Measurements from ENCODE around the gene SELENOT.

DNA sequence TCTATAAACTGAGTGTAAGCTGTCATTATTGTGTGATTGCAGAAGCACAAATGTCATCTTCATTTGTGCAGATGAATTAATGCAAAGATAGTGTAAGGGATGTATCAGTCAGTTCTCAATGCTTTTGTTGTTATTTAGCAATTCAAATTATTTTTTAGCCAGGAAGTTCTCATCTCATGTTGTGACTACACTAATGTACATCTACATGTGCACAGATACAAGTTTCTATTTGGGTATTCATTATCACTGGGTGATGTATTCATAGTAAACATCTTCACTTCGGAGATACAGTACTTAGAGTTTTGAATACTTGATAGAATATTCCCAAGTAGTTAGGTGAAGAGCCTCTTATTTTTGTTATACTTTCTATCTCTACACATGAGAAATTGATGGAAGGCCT lies 45.4 kb upstream of the SELENOT start:
- TF ChIP-seq, protein P1, sequence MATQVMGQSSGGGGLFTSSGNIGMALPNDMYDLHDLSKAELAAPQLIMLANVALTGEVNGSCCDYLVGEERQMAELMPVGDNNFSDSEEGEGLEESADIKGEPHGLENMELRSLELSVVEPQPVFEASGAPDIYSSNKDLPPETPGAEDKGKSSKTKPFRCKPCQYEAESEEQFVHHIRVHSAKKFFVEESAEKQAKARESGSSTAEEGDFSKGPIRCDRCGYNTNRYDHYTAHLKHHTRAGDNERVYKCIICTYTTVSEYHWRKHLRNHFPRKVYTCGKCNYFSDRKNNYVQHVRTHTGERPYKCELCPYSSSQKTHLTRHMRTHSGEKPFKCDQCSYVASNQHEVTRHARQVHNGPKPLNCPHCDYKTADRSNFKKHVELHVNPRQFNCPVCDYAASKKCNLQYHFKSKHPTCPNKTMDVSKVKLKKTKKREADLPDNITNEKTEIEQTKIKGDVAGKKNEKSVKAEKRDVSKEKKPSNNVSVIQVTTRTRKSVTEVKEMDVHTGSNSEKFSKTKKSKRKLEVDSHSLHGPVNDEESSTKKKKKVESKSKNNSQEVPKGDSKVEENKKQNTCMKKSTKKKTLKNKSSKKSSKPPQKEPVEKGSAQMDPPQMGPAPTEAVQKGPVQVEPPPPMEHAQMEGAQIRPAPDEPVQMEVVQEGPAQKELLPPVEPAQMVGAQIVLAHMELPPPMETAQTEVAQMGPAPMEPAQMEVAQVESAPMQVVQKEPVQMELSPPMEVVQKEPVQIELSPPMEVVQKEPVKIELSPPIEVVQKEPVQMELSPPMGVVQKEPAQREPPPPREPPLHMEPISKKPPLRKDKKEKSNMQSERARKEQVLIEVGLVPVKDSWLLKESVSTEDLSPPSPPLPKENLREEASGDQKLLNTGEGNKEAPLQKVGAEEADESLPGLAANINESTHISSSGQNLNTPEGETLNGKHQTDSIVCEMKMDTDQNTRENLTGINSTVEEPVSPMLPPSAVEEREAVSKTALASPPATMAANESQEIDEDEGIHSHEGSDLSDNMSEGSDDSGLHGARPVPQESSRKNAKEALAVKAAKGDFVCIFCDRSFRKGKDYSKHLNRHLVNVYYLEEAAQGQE (IDR thresholded peaks at IDR 0.05), result no peak
- TF ChIP-seq, protein P2, sequence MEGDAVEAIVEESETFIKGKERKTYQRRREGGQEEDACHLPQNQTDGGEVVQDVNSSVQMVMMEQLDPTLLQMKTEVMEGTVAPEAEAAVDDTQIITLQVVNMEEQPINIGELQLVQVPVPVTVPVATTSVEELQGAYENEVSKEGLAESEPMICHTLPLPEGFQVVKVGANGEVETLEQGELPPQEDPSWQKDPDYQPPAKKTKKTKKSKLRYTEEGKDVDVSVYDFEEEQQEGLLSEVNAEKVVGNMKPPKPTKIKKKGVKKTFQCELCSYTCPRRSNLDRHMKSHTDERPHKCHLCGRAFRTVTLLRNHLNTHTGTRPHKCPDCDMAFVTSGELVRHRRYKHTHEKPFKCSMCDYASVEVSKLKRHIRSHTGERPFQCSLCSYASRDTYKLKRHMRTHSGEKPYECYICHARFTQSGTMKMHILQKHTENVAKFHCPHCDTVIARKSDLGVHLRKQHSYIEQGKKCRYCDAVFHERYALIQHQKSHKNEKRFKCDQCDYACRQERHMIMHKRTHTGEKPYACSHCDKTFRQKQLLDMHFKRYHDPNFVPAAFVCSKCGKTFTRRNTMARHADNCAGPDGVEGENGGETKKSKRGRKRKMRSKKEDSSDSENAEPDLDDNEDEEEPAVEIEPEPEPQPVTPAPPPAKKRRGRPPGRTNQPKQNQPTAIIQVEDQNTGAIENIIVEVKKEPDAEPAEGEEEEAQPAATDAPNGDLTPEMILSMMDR (IDR thresholded peaks at IDR 0.05; ENCODE audit: low read depth, low read length, missing input control), result no peak
- TF ChIP-seq, protein P3, sequence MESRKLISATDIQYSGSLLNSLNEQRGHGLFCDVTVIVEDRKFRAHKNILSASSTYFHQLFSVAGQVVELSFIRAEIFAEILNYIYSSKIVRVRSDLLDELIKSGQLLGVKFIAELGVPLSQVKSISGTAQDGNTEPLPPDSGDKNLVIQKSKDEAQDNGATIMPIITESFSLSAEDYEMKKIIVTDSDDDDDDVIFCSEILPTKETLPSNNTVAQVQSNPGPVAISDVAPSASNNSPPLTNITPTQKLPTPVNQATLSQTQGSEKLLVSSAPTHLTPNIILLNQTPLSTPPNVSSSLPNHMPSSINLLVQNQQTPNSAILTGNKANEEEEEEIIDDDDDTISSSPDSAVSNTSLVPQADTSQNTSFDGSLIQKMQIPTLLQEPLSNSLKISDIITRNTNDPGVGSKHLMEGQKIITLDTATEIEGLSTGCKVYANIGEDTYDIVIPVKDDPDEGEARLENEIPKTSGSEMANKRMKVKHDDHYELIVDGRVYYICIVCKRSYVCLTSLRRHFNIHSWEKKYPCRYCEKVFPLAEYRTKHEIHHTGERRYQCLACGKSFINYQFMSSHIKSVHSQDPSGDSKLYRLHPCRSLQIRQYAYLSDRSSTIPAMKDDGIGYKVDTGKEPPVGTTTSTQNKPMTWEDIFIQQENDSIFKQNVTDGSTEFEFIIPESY (IDR thresholded peaks at IDR 0.05), result no peak
- TF ChIP-seq, protein P4, sequence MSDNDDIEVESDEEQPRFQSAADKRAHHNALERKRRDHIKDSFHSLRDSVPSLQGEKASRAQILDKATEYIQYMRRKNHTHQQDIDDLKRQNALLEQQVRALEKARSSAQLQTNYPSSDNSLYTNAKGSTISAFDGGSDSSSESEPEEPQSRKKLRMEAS (IDR thresholded peaks at IDR 0.05), result no peak
- no peak for TF ChIP-seq TAF1 (conservative IDR thresholded peaks at IDR 0.05)
- TF ChIP-seq, protein P5, sequence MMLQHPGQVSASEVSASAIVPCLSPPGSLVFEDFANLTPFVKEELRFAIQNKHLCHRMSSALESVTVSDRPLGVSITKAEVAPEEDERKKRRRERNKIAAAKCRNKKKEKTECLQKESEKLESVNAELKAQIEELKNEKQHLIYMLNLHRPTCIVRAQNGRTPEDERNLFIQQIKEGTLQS (IDR thresholded peaks at IDR 0.05), result no peak
